Stimulated activated CD8-positive, alpha-beta memory T cell treated with anti-CD3 and anti-CD28 coated beads, Interleukin-4, amount 100 ng/mL, for 1 hour (primary cell): ENCODE data around the gene FBXL15.

Experiments used
- DNase-seq, 2 donors: peaks; one replicate each; pipeline ENCODE4 v3.0.0-alpha.2; 2020; ENCODE audit warnings: low read depth in 2 of 2, low spot score in 1 of 2

The FBXL15 gene

DNA sequence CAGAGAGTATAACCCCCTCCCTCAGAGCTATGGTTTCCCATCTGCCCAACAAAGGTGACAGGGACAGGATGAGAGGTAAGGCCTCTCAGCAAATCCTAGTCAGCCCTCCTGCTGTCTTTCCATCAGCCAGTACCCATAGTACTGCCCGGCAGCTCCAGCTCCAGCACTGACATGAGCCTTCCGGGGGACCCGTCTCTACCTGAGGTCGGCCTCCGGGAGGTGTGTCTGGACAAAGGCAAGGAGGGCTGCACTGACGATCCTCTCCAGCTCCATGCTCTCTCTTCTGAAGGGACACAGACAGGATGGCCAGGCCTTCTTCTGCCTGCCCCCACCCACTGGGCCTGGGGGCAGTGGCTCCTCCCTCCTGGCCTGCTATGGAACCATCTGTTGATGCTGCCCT, 4.3 kb downstream of the FBXL15 start:
- DNase-seq, result no peak

DNA sequence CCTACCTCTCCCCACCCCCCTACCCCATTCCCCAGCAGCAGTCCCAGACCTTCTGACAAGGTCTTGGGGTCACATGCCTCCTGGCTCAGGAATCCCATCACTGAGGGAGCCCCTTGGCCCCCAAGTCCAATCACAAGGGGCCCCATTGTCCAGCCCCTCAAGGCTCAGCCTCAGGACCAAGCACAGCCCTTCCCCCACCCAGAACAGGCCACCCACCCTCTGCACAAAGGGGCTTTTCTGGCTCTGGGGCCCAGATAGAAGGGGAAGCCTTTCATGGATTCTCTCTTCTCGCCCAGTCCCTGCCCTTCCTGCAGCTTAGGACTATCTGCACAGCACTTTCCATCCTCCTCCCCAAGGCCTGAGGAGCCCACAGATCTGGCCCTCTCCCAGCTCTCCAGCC, 4.8 kb downstream of the FBXL15 start:
- no peak for DNase-seq

DNA sequence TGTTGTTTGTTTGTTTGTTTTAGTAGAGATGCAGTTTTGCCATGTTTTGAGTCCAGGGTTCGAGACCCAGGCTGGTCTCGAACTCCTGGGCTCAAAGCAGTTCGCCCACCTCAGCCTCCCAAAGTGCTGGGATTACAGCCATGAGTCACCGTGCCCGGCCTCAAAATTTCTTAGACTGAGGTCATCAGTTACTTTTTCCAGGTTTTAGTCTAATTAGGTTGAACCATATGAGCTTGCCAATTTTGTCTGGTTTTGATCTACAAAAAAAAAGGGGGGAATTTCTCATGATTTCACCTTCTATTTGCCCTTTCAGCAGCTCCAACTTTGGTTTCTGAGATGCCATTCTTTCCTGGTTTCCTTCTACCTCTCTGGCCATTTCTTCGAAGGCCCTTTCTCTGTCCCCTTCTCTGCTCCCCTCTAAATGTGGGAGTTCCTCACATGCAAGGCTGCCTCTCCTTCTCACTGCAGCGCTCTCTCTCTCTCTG, 6.2 kb downstream of the FBXL15 start:
- no peak for DNase-seq

DNA sequence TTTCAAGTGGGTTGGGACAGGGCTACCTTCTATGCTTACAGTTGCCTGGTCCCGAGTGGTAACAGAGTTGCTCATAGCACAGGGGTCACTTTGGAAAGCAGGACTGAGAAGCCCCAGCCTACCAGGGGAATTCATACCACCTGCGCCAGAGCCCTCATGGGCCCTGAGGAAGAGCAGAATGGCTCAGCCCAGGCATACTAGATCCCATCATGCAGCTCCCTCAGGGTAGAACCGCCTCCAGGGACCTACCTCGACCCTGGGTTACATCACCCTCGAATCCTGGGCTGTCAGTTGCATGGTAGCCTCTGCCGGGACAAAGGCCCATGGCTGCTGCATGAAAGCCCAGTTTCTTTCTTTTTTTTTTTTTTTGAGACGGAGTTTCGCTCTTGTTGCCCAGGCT, 8.8 kb downstream of the FBXL15 start:
- no peak for DNase-seq

DNA sequence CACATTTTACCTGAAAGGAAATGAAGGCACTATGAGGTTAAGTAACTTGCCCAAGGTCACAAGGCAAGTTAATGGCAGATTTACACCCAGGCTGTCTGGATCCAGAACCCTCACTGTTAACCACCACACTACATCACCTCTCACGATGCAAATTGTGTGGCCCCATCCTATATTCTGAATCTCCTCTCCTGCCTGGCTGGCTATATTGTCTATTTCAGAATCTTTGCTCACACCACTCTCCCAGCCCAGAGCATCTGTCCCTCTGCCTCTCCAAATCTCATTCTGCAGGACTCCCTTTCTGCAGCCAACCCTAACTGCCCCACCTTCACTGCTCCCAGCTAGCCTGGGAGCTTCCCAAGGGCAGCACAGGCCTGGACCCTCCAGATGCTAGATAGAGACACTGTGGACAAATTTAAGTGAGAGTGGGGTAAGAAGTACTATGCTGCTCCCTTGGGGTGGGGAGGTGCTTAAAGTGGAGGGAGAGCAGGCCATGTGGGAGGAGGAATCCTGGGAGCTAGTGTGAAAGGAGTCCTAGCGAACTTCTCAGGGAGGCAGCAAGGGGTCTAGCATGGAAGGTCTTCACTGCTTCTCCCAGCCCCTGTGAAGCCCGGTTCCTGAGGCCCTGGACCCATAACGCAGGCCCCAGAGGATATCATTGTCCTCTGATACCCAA, 11.0 kb downstream of the FBXL15 start:
- no peak for DNase-seq

DNA sequence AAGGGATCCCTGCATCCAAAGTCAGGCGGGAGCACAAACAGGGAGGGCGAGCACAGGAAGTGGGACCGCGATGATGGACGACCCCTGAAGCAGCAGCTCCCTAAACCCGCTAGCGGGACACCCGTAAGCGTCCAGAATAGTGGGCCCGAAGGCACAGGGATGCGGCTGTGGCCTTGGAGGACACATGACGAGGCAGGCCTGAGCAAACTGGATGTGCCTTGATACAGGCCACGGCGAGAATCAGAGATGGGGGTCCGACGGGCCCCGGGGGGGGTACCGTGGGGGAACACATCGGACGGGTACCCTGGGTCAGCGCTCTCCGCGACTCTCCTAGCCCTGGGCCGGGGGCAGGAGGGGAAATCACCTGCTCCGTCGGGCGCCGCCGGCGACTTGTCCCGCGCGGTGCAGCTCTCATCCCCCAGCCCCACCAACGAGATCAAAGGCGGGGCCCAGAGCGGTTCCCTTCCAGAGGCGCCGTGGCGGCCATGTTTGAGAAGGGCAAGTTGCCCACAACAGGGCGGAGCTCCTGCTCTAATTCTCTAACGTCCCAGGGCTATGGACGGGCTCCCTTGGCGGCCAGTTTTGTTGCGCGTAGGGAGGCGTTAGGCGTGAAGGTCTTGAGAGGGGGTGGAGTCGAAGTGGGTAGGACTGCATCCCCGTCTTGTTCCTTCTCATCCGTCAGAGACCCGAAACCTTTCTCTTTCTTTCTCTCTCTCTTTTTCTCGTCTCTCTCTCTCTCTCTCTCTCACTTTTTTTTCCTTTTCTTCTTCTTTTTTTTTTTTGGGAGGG, 11.7 kb downstream of the FBXL15 start, which contains the start of gene CUEDC2:
TSS of gene CUEDC2 (minus strand) at position 413 of the 789 bp plus-strand sequence. CDS start 7,386 bp downstream, outside the sequence.
- DNase-seq, result peak; percentile 88 to 91

DNA sequence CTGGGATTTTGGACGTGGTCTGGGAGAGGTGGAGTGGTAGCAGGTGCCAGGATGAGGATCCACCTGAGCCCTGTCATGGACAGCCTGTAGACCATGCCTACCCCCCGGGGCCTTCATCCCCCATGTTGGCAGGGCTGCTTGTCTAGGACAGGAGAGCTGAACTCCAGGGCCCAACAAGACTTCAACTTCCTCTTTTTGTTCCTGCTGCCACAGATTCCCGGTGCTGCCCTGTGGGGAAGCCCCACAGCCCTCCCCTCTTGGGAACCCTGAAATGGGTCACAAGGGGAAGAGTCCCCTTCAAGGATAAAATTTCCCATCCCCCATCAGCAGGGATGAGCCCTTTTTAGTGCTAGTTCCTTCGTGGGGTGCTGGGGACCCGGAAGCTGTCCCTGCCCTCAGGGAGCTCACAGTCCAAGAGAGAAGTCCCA, 13.0 kb downstream of the FBXL15 start:
- DNase-seq, result no peak

DNA sequence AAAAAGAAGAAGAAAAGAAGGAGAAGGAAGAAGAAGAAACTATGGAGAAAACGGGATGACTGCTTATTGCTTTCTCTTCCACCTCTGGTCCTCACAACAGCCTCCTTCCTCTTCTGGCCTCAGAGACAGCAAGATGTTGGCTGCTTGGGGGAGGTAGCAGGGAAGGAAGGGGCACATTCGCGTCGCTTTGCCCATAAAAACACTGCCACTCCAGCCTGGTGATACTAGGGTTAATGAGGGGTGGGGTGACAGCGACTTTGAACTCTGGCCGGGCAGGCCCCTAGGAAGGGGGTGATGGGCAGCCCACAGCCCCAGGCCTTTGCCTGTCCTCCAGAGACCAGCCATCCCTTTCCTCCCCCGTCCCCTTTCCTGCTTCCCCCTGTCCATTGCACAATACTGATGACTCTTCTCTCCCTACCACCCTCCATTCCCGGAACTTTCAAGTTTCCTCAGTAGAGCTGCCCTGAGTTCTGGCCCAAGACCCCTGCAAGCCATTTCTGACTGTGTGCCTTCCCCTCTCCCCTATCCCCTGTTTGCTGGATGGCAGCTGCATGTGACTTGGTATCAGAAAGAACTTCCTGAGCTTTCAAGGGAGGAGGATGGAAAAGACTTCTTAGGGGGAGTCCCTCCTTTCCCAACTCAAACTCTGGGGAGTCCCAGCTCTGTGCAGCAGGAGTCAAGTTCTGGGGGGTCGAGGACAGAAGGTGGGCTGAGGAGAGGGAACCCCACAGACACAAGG, 13.9 kb downstream of the FBXL15 start:
- no peak for DNase-seq

DNA sequence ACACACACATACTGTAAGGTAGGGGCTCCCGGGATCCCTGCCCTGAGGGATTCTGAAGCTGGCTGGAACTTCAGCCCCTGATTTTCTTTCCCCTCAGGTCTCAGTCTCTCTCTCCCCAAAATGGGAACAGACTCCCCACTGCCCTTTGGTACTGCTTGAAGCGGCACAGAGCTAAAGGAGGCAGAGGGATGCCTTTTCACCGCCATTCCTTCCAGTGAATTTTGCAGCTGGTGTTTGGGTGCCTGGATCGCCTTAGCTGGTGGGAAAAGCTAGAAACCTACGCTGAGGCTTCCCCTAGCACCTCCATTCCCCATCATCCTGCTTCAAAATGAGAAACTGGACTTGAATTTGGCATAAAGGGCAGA, 14.5 kb downstream of the FBXL15 start:
- no peak for DNase-seq

DNA sequence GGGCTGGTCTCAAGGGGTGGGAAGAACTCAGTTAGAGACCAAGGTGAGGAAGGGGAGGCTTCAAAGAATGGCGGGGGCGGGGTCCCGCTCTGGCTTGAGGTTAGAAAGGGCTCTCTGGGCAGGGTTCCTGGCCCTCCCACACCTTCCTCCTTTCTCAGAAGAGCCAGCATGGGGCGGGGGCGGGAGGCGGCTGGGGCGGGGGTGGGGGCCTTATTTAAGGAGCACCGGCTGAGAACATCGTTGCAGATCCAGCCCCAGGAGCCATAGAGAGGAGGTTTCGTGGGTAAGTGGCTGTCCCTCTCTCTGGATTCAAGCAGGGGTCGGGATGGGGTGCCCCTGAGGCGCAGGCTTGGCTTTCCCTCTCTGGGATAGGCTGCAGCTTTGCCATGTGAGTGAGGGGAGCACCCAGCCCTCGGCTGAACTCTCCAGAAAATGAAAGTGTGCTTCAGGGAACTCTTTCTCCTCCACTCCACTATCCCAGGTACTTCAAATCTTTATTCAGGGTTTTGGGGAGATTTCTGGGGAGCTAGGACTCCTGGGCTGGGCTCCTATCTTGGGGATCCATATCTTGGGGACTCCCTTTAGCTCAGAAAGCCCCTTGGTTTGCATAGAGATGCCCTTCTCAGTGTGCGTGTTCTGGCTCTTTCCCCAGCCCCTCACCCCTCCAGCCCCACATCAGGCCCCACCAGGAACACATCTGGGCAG, 15.0 kb downstream of the FBXL15 start:
- DNase-seq, result no peak

DNA sequence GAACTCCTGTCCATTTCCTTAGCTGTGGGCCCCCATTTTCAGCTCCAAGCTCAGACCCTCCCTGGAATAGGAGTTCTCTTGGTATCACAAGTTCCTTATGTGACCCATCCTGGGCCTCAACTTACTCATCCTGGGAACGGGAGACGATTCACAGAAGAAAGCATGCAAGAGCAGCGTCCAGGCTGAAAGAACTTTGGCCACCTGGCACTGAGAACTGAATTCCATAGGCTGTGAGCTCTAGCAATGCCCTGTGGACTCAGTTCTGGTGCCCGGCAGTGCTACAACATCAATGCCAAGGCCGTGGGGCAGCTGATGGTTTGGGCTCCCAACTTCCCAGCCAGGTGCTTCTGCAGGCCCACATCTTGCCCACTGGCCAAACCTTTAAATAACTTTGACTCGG, 15.7 kb downstream of the FBXL15 start:
- no peak for DNase-seq

DNA sequence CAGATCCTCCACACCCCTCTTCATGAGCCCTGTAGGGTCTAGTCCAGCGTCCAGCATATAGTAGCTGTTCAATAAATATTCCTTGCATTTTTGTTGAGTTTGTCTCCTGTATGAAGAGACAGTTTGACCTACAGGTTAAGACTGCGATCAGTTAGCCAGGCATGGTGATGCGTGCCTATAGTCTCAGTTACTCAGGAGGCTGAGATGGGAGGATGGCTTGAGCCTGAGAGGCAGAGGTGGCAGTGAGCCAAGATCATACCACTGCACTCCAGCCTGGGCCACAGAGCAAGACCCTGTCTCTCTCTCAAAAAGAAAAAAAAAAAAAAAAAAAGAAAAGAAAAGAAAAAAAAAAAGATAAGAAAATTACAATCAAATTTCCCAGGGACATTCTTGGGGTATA, 16.9 kb downstream of the FBXL15 start:
- DNase-seq, result no peak

DNA sequence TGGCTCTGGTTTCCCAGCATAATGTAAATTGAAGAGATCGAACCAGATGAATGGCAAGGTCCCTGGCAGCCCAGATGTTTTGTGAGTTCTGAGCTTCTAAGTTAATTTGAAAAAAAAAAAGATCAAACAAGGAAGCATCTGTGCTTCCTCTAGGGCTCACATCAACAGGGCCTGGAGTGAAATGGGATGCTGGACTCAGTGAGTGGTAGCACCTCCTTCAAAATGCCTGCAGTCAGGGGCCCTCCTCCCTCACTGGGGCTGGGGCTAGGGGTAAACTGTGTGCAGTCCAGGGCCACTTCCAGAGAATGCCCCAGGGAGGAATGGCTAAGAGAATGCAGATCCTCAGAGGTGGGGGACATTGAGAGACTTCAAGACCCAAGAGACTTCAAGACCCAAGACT, 17.7 kb downstream of the FBXL15 start:
- no peak for DNase-seq

DNA sequence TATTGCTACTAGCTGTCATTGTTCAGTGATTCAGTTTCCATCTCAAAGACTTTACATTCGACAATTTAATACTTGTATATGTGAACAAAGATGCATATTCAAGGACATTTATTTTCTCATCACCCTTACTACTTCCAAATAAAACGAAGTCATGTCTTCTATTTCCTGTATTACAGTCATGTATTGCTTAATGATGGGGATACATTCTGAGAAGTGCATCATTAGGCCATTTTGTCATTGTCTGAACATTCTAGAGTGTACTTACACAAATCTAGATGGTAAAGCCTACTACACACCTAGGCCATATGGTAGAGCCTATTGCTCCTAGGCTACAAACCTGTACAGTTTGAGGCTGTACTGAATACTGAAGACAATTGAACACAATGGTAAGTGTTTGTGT, 24.2 kb downstream of the FBXL15 start:
- no peak for DNase-seq

DNA sequence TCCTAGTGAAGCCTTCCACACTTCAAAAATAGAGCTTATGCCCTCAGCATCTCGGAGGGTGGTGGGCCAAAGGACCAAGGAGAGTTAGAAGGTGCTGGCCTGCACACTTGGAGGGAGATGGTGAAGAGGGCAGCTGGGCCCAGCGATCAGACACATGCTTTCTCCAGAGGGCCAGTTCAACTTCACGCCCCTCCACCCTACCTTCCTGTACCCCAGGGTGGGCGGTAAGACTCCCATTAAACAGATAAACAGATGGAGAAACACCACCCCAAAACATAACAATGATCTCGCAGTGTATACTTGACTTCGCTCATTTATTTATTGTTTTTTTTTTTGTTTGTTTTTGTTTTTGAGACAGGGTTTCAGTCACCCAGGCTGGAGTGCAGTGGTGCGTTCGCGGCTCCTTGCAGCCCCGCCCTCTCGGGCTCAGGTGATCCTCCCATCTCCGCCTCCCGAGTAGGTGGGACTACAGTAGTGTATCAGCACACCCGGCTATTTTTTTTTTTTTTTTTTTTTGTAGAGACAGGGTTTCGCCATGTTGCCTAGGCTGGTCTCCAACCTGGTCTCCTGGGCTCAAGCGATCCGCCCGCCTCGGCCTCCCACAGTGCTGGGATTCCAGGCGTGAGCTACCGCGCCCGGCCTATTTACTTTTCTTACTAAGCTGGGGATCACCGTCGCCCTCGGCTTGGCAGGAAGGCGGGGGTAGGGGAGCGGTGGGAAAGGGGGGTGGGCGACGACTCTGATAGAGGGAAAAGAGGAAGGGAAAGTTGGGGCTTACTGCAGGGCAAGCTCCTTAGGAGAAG, 28.9 kb downstream of the FBXL15 start:
- DNase-seq, result peak; percentile 53 to 75

DNA sequence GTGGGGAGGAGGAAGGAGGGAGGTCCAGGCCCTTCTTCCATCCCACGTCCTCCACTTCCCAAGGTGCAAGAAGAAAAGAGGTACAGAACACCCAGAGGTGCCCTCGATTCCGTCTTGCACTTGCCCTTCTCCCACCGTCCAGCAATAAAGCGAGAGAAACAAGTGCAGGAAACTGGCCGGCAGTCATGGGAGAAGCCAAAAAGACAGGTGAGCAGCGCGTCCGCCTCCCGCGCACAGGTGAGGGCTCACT, 29.4 kb downstream of the FBXL15 start:
- no peak for DNase-seq

DNA sequence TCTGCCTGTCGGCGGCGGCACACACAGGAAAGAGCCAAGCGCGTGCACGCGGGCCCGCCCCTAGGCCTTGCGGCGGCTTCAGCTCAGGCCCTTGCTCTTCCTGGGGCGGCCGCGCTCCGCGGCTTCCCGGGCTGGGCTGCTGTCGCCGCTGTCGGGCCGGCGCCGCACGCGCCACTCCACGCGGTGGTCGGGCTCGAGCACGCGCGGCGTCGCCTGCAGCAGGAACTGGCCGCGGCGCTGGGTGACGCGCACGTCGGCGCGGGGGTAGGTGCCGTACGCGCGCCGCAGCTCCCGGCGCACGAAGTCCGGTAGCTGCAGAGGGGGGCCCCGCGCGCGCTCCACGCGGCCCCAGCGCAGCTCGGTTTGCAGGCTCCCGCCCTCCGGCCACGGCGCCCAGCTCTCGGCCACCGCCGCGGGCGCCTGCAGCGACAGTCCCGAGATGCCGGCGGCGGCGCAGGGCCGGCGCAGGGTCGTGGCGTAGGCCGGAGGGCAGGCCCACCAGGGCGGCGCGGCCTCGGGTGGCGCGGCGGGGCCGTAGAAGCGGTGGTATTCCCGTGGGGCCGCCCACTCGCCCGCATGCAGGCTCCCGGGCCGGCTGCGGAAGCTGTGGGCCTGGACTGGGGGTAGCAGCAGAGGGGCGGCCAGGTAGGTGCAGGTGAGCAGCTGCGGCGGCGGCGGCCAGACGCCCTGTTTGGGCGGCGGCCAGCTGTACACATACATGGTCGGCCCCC, 29.9 kb downstream of the FBXL15 start:
- peak; percentile 61 to 79 for DNase-seq

DNA sequence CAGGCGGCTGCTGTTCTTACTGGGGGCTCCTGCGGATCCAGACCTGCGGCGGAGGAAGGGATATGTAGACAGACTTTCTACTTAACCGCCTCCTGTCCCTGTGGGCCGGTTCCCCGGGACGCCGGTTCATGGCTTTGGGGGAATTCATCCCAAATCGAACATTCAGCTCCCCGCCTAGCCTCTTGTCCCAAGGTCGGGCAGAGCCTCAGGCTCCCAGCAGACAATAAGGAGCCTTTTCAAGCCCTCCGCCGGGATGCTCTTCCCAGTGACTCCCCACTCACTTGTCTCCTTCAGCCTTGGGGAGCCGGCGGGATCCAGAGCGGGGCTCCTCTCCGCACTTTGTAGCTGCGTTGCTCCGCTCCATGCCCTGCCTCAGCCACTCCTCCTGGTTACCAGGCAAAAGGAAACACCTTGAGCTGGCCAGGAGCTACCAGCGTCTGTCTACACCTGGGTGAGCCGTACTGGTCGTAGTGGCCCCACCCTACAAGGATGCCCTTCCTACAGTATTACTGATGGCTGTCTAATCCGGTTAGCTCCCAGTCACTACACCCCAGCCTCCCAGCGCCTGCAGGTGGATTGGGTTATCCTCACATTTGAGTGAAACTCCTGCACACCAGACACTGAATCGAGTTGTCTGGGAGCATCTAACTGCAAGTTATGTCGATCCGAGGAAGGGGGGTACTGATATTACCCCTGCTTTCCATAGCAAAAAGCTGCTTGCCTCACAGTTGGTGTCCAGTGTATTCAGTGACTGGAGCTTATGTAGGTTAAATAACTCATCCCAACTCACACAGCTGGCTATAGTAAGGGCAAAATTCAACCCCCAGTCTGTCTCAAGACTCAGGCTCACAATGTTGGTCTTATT, 30.7 kb downstream of the FBXL15 start, which contains the start of gene C10orf95:
TSS of gene C10orf95 (minus strand) at position 439 of the 865 bp plus-strand sequence. CDS start 450 bp downstream, outside the sequence.
- no peak for DNase-seq
